GM10847 (cell line): ENCODE measurements around the gene ZNF284.

Experiments
- POLR2A ChIP-seq: IDR thresholded peaks from 2 replicates; pipeline ENCODE4 v1.6.1; 2011; ENCODE audit not compliant: insufficient read length; ENCODE audit errors: extremely low read depth

ZNF284 gene

GRCh38 chr19:44071824-44072542, at the start of gene ZNF284:
Gene ZNF284 (plus strand): TSS chr19:44072159. CDS start chr19:44076390, 4,231 bp downstream.
- peak; percentile 21 for TF ChIP-seq POLR2A

GRCh38 chr19:44024900-44025216, 47.1 kb upstream of the ZNF284 start:
- no peak for TF ChIP-seq POLR2A

- no peak for TF ChIP-seq POLR2A
Measured at GRCh38 chr19:44025217-44025936, 46.6 kb upstream of the ZNF284 start, which contains the start of gene ZNF222. Gene ZNF222 (plus strand): TSS chr19:44025379. CDS start chr19:44025437, 58 bp downstream.

GRCh38 chr19:44026622-44027021, 45.3 kb upstream of the ZNF284 start:
- TF ChIP-seq POLR2A: no peak

GRCh38 chr19:44032001-44032610, 39.9 kb upstream of the ZNF284 start:
- no peak for TF ChIP-seq POLR2A

- no peak for TF ChIP-seq POLR2A
Measured at GRCh38 chr19:44042147-44042546, 29.8 kb upstream of the ZNF284 start.

GRCh38 chr19:44050740-44051649, 21.0 kb upstream of the ZNF284 start:
- TF ChIP-seq POLR2A: no peak

GRCh38 chr19:44051650-44052402, 20.1 kb upstream of the ZNF284 start, which contains the start of gene ZNF223:
Gene ZNF223 (plus strand): TSS chr19:44052036. CDS start chr19:44055177, 3,141 bp downstream.
- no peak for TF ChIP-seq POLR2A

GRCh38 chr19:44055870-44056269, 16.1 kb upstream of the ZNF284 start:
- TF ChIP-seq POLR2A: no peak

GRCh38 chr19:44059229-44059628, 12.7 kb upstream of the ZNF284 start:
- no peak for TF ChIP-seq POLR2A

- TF ChIP-seq POLR2A: no peak
Measured at GRCh38 chr19:44061038-44061437, 10.9 kb upstream of the ZNF284 start.

GRCh38 chr19:44066305-44066704, 5.7 kb upstream of the ZNF284 start:
- no peak for TF ChIP-seq POLR2A

GRCh38 chr19:44069415-44069814, 2.5 kb upstream of the ZNF284 start:
- TF ChIP-seq POLR2A: no peak
